Fibroblast of mammary gland (primary cell): ENCODE data around the gene DCBLD2.
A peak's percentile ranks its signal among the peaks of the same experiment; 100 is the strongest.
"Not testable (repeated sequence)": the region's sequence is repeated elsewhere in the genome, so short reads cannot be mapped to it uniquely, and the experiment has no call there.

Source experiments
- DNase-seq: peaks from one replicate; pipeline ENCODE4 v3.0.0-alpha.2; 2010; ENCODE audit warnings: low read depth
- H3K4me3 ChIP-seq: 2 replicates; pipeline ENCODE4 v1.5.1; 2011; ENCODE audit warnings: low read depth, mild to moderate bottlenecking, low read length, moderate library complexity; ENCODE audit not compliant: control insufficient read depth
- TF ChIP-seq, protein P1 (sequence below): conservative IDR thresholded peaks from 2 replicates; pipeline ENCODE4 v1.5.1; 2011; ENCODE audit warnings: low read depth, low read length, inconsistent platforms; ENCODE audit not compliant: control insufficient read depth, insufficient read depth

The DCBLD2 gene

GRCh38 chr3:98856724-98857123, 44.8 kb downstream of the DCBLD2 start:
- TF ChIP-seq, protein P1, sequence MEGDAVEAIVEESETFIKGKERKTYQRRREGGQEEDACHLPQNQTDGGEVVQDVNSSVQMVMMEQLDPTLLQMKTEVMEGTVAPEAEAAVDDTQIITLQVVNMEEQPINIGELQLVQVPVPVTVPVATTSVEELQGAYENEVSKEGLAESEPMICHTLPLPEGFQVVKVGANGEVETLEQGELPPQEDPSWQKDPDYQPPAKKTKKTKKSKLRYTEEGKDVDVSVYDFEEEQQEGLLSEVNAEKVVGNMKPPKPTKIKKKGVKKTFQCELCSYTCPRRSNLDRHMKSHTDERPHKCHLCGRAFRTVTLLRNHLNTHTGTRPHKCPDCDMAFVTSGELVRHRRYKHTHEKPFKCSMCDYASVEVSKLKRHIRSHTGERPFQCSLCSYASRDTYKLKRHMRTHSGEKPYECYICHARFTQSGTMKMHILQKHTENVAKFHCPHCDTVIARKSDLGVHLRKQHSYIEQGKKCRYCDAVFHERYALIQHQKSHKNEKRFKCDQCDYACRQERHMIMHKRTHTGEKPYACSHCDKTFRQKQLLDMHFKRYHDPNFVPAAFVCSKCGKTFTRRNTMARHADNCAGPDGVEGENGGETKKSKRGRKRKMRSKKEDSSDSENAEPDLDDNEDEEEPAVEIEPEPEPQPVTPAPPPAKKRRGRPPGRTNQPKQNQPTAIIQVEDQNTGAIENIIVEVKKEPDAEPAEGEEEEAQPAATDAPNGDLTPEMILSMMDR = no peak
- DNase-seq = no peak
- H3K4me3 ChIP-seq = no peak overlapping the region

DNA sequence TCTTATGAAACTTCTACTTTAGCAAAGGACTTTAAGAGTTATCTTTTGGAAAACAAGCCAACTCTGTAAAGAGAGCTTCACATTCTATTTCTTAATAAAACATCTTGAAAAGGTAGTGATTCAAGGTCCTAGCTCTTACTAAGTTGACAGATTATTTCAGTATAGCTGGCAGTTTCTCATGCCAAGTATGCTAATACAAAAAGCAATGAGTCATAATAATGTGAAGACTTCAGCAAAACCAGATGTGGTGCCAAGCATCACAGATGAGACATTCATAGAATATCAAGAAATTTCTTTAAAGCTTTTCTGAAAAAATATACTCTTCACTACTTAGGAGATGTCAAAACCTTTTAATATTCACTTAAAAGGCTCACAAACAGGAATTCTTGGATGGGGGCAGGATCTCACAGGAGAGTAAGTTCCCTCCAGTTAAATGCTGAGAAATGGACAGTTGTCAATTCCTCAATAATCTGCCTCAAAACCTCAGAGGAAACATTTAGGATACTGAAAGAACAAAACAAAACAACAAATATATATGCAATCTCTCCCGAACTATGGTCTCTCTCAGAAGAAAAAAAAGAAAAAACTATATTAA, 45.6 kb downstream of the DCBLD2 start:
- TF ChIP-seq, protein P1 = no peak
- peak; percentile 97 for DNase-seq
- H3K4me3 ChIP-seq = no peak overlapping the region

GRCh38 chr3:98848108-98848507, 53.4 kb downstream of the DCBLD2 start:
- TF ChIP-seq, protein P1 = no peak
- DNase-seq = no peak
- H3K4me3 ChIP-seq = no peak overlapping the region

- DNase-seq = peak; percentile 36
- no peak overlapping the region for H3K4me3 ChIP-seq
- TF ChIP-seq, protein P1 = no peak
Measured at GRCh38 chr3:98846101-98846500, 55.4 kb downstream of the DCBLD2 start.

GRCh38 chr3:98843266-98843959, 58.1 kb downstream of the DCBLD2 start:
- no peak overlapping the region for H3K4me3 ChIP-seq
- TF ChIP-seq, protein P1 = no peak
- no peak for DNase-seq

DNA sequence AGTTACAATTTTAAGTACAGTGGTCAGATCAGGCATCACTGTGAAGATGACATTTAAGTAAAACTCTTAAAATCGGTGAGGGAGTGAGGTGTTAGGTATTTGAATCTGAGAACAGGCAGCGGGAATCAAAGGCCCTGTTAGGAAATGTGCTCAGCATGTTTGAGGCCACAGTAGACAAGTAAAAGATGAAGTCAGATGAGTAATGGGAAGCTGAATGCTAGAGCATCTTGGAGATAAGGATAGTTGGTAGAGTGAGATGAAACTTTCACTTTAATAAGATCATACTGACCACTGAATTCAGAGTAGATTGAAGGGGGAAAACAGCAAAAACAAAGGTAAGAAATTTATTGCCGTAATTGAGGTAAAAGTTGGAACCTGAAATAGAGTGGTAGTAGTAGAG, 61.6 kb downstream of the DCBLD2 start:
- no peak for DNase-seq
- TF ChIP-seq, protein P1 = no peak
- no peak overlapping the region for H3K4me3 ChIP-seq

DNA sequence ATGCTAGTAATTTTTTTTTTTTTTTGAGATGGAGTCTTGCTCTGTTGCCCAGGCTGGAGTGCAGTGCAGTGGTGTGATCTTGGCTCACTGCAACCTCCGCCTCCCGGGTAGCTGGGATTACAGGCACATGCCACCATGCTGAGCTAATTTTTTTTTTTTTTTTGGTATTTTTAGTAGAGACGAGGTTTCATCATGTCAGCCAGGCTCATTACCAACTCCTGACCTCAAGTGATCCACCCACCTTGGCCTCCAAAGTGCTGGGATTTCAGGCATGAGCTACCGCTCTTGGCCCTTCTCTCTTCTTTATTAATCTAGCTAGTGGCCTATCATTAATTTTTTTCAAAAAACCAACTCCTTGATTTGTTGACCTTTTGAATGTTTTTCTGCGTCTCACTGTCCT, 70.4 kb downstream of the DCBLD2 start:
- not testable (repeated sequence) for DNase-seq, H3K4me3 ChIP-seq
